ENCODE measurements around the gene NRIP1.
"Not testable (repeated sequence)": the region's sequence is repeated elsewhere in the genome, so short reads cannot be mapped to it uniquely, and the experiment has no call there.

NRIP1 gene

DNA sequence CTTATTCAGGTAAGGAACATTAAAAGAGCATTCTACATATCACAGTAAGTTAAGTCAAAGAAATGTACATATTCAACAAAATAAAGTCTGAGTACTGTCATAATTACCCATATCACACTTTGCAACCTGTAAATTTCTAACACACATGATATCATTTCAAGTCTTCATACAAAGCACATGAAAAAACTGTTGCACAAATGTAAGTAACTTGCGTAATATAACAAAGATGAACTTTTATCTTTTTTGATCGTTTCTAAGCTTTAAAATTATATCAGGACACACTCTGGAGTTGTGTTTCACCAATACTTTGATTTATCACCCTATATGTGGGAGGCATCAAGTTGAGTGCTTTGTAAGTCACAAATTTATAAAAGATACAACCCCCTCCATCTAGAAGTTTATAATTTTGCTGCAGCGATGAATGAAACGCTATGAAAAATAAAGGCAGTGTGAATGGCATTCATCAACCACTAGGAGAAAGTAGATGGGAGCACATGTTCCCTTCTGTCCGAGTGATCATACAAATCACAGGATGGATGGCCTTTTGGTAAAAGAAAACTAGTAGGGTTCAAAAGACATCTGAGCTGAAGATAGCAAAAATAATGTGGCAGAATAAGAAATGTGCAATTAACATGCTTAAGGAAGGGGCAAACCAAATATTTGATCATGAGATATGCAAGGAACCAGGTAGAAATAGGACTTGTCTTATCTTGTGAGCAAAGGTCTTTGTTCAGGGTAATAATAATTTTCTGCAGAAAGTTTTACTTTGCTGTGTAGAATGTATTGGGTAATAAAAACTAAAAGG is 27.5 kb downstream of the NRIP1 start:
- DNase-seq = no peak

DNA sequence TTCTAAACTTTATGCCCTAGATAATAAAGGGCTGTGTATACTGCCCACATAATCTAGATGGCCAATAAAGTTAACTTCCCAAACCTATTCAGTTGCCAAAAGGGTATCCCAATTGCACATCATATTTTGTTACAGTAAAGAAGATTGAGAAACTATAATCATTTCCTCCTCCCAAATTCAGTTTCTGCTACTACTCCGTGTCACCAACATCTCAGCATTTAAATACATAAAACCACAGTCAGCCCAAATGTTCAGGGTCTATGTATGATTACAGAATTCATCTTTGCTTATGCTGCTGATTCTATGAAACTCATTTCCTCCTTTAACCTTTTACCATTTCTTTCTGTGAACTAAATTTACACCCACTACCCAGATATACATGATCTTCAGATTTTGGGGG is 28.6 kb downstream of the NRIP1 start:
- DNase-seq = no peak

DNA sequence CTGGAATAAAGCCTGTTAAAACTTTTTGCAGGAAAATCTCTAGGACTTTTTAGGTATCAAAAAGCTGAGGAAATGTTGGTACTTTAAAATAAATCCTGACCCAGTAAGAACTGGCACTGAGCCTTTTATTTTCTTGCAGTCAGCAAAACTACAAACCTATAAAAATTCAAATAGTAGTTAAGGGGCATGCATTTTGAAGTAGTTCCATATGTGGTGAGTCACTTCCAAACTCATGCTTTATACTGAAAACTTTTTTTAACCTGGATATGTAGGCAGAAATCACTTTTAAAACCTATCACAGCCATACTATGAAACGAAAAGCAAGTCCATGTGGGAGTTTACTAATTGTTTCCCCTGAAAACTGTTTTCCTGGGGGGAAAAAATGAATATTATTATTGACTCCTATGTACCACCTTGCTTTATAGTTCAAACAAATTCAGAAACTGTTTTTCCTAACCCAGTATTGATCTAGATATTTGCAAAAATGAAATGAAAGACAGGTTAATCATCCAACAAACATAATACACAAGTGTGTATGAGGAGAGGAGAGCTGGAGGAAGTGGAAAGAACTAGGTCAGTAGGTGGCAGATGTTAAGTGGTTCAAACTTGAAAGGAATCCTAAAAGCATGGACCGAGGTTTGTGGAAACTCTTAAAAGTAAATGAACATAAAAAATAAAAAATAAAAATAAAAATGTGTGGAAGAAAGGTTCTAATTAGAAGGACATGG is 30.5 kb downstream of the NRIP1 start:
- DNase-seq = no peak

DNA sequence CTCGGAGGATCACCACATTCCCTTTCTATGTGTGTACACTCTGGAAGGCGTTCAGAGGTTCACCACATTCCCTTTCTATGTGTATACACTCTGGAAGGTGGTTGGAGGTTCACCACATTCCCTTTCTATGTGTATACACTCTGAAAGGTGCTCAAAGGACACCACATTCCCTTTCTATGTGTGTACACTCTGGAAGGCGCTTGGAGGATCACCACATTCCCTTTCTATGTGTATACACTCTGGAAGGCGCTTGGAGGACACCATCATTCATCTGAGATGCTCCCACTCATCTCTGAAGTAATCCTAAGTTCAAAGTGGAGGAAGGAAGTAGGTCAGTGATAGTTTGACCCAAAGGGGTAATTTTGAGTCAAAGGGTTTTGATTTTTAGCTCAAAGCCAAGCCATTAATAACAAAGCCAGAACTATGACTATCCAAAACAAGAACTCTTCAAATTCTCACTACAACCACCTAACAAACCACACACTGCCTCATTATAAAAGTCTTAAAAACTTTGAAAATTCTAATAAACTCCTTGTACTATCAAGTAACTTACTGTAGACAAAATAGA is 32.9 kb downstream of the NRIP1 start:
- no peak for DNase-seq

DNA sequence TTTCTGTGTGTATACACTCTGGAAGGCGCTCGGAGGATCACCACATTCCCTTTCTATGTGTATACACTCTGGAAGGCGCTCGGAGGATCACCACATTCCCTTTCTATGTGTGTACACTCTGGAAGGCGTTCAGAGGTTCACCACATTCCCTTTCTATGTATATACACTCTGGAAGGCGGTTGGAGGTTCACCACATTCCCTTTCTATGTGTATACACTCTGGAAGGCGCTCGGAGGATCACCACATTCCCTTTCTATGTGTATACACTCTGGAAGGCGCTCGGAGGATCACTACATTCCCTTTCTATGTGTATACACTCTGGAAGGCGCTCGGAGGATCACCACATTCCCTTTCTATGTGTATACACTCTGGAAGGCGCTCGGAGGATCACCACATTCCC is 33.4 kb downstream of the NRIP1 start:
- not testable (repeated sequence) for DNase-seq

DNA sequence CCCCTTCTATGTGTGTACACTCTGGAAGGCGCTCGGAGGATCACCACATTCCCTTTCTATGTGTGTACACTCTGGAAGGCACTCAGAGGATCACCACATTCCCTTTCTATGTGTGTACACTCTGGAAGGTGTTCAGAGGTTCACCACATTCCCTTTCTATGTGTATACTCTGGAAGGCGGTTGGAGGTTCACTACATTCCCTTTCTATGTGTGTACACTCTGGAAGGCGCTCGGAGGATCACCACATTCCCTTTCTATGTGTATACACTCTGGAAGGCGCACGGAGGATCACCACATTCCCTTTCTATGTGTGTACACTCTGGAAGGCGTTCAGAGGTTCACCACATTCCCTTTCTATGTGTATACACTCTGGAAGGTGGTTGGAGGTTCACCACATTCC is 33.9 kb downstream of the NRIP1 start:
- DNase-seq = not testable (repeated sequence)

DNA sequence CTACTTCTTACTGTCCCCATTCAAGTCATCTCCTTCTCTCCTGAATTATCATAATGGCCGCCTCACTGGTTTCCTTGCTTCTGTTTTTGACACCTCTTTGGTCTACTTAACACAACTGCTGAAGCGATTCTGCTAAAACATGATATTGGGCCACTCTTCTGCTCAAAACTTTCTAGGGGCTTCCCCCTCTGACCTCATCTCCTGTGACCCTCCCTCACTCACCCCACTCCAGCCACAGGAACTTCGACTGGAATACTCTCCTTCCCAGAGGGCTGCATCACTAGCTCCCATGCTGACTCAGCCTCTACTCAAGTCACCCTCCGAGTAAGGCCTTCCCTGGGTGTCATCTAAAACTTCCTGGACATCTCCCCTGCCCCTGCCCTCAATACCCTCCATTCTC is 35.7 kb downstream of the NRIP1 start:
- no peak for DNase-seq

DNA sequence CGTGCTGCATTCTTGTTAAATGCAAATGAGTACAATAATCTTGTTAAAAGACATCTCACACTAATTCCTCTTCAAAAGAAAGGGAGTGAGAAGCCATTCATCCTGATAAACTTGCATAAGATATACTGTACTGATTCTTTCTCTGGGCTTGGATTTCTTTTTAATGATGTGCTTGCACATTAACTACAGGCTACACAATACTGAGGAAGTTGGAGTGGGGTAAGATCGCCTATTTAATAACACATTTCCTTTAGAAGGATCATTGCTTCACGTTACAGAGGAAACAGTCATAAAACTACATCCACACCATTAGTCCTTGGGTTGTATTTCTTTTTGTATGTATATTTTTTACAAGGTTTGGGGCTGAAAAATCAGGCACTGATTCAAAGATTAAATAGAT is 36.6 kb downstream of the NRIP1 start:
- DNase-seq = peak; percentile 19

DNA sequence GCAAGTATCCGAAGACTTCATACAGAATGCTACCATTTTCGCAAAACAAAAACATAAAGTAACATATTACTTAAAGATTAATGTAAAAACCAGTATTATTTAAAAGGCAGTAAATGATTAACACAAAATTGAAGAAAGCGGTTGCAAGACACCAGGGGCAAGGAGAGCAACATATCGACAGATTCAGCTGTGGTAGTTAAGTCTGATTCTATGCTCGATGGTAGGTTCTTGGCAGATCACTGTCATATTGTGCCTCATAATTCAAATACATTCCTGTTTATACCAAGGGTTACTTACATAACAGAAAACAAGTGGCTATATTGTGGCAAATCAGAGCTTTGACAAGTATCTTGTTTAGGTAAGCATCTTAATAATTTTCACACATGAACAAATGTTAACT is 37.7 kb downstream of the NRIP1 start:
- no peak for DNase-seq

DNA sequence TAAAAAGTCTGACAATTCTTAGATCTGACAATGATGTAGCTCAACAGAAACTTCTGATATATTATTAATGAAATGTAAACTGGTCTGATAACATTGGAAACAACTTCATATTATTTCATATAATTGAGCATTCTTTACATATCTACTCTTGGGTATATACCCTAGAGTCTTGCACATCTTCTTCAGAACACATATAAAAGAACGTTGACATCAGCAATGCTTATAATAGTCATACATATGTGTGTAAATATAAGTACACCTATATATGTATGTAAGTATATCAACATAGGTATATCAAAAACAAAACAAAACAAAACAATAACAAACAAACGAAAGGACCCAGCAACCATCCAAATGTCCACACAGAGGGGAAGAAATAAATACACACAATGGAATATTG is 38.4 kb downstream of the NRIP1 start:
- no peak for DNase-seq

DNA sequence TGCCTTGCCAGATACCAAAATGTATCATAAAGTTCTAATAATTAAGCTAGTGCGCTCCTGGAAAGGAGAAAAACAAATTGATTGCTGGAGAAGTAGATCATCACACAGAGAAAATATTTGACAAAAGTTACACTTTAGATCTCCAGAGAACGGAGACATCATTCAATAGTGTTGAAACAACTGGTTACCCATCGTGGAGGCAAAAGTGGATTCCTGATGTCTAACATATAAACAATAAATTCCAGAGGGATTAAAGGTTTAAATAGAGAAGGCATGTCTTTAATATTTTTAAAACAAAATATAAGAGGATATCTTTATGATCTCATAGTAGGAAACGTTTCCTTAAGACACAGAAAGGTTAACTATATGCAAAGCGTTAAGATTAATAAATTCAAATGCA is 41.0 kb downstream of the NRIP1 start:
- DNase-seq = no peak

DNA sequence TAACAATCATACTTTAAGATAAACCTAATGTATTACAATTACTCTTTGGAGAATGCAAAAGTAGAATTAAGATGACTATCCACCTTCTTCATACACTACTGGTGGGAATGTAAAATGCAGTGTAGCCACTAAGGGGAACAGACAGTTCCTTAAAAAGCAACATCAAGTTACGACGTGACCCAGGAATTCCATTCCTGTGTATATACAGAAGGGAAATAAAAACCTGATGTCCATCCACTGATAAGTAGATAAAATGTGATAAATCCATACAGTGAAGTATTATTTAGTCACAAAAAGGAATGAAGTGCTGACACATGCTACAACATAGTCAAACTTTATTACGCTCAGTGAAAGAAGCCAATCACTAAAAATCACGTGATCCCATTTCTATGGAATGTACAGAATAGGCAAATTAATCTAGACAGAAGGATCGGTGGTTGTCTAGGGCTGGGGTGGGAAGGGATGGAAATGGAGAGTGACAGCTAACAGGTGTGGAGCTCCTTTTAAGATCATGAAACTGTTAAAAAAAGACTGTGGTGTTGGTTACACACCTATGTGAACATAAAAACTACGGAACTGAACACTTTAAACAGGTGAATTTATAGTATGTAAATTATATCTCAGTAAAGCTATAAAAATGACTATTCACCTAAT is 42.1 kb downstream of the NRIP1 start:
- no peak for DNase-seq

DNA sequence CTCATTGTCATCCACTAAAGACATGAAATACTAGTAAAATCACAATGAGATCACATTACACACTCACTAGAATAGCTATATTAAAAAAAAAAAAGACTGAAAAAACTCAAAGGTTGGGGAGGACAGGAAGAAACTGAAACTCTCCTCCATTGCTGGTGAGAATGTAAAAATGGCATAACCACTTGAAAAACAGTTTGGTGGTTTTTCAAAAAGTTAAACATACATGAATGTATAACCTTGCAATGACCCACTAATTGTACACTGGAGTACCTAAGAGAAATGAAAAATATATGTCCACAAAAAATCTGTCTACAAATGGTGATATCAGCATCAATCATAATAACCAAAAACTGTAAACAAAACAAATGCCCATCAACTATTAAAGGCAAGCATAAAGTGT is 44.0 kb downstream of the NRIP1 start:
- no peak for DNase-seq

DNA sequence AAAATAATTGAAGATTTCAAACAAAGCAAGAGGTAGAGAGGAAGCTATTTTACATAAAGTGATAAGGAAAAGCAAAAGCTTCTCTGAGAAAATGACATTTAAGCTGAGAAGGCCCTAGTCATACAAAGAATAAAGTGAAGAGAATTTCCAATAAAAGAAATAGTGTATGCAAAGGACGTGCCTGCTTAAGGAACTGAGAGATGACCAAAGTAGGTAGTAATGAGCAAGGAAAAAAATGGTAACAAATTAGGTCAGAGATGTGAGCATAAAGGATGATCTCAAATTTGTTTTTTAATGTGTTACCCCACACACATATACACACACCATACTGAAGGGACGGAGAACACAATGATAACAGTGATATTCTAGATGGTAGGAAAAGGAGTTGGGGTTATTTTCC is 46.4 kb downstream of the NRIP1 start:
- no peak for DNase-seq

DNA sequence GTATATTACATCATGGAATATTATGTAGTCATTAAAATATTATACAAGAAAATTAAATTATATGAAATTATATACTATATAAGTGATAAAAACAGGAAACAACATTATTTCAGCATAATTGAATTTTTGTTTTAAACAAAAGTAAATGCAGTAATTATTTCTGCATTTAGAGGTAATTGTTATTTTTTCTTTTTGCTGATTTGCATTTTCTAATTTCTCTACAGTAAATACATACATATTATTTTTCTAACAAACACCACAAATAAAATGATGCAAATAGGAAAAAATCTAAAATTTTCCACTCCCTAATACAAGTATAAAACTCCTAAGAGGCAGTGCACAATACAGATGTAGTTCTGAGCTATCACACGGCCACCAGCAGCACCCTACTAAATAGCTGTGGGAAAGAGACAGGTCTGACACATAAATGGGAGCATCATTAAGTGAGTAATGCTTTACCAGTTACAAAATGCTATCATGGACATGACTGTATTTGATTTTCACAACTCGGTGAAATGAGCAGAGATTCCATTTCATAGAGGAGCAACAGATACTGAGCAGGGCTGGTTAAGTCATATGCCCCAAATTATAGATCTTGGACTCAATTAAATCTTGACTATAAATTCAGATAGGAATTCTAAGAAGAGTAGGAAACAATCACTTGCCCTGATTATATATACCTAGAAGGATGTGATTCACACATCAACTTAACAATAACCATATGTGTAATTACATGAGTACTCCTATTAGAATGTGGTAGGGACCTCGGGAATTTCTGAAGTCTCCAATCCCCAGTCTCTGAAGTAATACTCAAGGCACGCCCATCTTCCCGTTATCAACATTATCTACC is 49.0 kb downstream of the NRIP1 start:
- DNase-seq = no peak

DNA sequence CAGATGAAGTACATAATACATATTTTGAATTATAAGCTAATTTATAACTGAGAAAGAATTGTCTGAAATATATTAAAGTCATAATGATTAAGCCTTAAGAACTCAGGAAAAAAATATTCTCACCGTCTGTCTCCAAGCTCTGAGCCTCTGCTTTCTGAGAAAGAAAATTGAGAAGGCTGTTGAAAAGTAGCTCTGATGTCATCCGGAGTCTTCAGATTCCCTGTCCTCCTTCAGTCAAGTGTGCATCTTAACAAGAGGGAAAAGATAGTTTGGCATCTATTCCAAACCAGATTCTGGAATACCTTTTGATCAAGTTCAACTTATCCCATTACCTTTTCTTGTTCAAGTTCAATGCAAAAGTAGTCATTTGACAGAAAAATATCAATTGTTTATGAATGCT is 50.6 kb downstream of the NRIP1 start:
- DNase-seq = no peak

DNA sequence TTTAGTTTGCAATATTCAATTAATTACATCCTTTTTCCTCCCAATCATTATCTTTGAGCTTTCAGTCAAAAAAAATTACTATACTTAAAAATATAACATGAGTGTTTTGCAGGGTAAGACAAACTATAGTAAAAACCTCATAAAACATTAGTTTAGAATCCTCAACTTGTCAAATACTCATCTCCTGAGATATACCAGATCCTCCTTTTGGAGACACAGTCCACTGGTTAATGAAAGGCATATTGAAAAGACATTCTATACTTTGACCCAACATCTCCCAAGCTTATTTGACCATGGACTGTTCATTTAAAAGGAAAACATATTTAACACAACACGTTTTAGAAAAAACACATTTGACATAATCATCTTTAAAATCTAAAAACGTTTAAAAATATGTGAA is 52.8 kb downstream of the NRIP1 start:
- DNase-seq = no peak

DNA sequence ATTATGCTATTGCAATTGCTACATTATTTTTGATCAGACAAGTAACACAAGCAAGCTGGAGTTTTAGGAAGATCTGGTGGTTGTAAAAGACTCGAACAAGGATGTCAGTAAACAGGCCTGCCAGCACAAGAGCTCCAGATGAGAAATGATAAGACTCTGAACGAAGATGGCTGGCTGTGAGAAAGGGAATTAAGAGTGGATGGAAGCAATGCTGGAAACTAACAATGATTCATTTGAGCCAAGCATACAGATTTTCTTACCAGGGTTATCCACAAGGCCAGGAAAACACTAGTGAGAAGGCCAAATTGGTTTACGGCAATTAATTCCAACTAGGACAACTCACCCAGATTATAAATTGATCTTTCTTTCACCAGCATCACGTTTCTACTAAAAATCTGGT is 54.2 kb downstream of the NRIP1 start:
- DNase-seq = no peak

DNA sequence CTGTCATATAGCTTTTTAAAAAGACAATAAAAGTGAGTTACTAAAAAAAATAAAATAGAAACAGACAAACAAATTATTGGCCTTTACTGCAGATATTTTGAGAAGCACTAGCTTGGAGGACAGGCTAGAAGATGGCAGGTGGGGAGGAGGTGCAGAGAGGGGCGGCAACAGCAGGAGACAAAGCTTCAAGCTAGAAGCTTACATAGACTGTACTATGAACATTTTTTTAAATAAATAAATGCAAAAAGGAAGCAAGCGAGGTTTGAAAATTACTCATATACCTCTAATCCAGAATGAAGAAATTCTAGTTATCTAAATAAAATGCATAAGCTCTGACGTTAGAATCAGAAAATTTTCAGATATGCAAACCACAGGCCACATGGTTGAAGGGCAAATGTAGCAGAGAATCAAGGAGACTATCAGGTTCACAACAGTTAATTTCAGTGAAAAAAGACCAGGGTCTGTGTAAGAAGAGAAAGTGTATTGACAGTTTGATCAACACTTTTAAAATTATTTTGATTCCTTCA is 54.9 kb downstream of the NRIP1 start:
- no peak for DNase-seq

DNA sequence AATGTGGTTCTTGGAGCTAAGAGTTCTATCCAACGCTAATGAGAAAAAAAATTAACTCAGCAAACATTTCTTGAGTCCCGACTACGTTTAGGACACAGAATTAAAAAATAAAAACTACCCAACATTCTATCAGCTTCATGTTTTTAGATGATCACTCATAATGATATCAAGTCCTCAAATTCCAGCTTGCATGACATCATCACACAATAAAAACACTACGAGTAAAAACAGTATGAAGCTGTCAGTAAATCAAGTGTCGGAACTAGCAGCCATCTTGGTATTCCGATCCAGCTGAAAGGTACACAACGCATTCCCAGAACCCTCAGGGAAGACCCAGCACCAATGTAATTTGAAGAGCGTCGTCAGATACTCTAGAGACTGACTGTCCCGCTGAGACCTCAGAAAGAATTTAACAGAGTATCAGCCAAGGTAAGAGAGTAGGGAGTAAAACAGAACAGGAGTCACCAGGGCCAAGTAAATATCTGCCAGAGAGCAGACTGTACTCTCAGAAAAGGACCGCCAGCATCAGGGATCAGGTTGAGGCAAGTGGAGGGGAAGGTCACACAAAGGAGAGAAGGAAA is 57.0 kb downstream of the NRIP1 start:
- DNase-seq = no peak

DNA sequence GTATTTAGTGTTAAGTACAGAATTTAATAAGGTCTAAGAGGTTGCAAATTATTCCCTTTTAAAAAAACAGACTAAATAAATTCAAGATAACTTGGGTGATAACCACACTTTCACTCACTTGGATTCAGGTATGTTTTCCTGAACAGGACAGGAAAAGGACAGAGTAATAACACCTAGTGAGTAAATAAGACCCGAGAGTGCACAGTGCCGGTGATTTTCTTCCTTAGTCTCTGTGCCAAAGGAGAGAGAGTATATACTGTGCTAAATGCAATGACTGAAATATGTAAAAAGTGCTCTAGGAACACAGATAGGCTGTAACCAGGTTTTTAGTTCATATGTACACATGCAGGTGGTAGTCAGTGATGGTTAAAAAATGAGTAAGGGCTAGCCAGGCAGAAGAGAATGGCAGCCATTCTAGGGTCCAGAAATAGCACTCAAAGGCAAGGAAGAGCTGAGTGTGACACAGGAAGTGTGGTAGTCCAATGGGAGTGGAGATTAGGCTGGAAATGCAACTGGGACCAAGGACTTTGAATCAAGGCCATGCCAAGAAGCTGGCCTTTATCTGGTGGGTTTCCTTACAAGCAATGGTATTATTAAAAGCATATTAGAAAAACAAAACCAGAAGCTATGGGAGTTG is 58.1 kb downstream of the NRIP1 start:
- DNase-seq = no peak

DNA sequence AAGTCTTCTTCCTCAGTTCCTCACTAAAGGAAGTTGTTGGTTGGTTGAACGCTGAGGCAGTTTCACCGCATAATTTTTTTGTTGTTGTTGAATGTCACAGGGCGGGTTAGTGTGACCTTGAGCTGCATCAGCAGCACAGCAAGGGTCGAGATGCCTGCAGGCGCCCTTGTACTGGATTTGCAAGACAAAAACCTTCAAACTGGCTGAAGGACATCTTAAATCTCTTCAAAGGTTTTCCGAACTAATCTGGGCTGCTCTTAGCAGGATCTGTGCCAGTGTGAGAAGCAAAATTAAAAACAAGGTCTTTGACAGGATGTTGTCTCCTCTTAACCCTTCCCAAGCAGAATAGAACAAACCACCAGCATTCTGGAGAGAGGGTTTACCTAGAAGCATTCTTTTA is 59.4 kb downstream of the NRIP1 start:
- no peak for DNase-seq
